Measurements from ENCODE around the gene RAI1.
"Not testable (repeated sequence)": the region's sequence is repeated elsewhere in the genome, so short reads cannot be mapped to it uniquely, and the experiment has no call there.

The RAI1 gene

GRCh38 chr17:17663160-17664063 is 17.8 kb upstream of the RAI1 start:
- peak; percentile 79 for DNase-seq

GRCh38 chr17:17664064-17664452 is 17.2 kb upstream of the RAI1 start:
- no peak for DNase-seq

GRCh38 chr17:17665255-17665654 is 16.0 kb upstream of the RAI1 start:
- no peak for DNase-seq

GRCh38 chr17:17666111-17666714 is 15.0 kb upstream of the RAI1 start:
- no peak for DNase-seq

- DNase-seq = no peak
Observed at GRCh38 chr17:17667231-17667630, 14.0 kb upstream of the RAI1 start.

GRCh38 chr17:17667947-17668346 is 13.3 kb upstream of the RAI1 start:
- no peak for DNase-seq

GRCh38 chr17:17668358-17668757 is 12.9 kb upstream of the RAI1 start:
- DNase-seq = no peak

GRCh38 chr17:17668775-17669579 is 12.3 kb upstream of the RAI1 start:
- DNase-seq = peak; percentile 42

- DNase-seq = peak; percentile 23
Observed at GRCh38 chr17:17669580-17670235, 11.6 kb upstream of the RAI1 start.

- DNase-seq = peak; percentile 19
Observed at GRCh38 chr17:17670701-17671305, 10.5 kb upstream of the RAI1 start.

- peak; percentile 17 for DNase-seq
Observed at GRCh38 chr17:17671369-17672129, 9.7 kb upstream of the RAI1 start.

GRCh38 chr17:17672453-17673368 is 8.5 kb upstream of the RAI1 start:
- peak; percentile 14 for DNase-seq

- DNase-seq = no peak
Observed at GRCh38 chr17:17675416-17675815, 5.8 kb upstream of the RAI1 start.

GRCh38 chr17:17675925-17676534 is 5.2 kb upstream of the RAI1 start:
- no peak for DNase-seq

GRCh38 chr17:17676752-17677151 is 4.5 kb upstream of the RAI1 start:
- DNase-seq = no peak

GRCh38 chr17:17677299-17678040 is 3.8 kb upstream of the RAI1 start:
- DNase-seq = peak; percentile 13

GRCh38 chr17:17678063-17678699 is 3.1 kb upstream of the RAI1 start:
- not testable (repeated sequence) for DNase-seq

- DNase-seq = no peak
Observed at GRCh38 chr17:17679243-17679642, 2.0 kb upstream of the RAI1 start.

GRCh38 chr17:17679748-17680147 is 1.5 kb upstream of the RAI1 start:
- no peak for DNase-seq

All from left hindlimb (tissue), 1 donor.